Brain microvascular endothelial cell (primary cell): ENCODE results near the gene LOXL1.

Source experiments
- DNase-seq: peaks from one replicate; pipeline ENCODE4 v3.0.0-alpha.2; 2020
- H3K27ac ChIP-seq: fragments of 250-450 bp; sonication (Bioruptor Pico); 2 replicates; pipeline ENCODE4 v1.5.1; 2020; ENCODE audit warnings: mild to moderate bottlenecking, moderate library complexity
- H3K27me3 ChIP-seq: fragments of 250-450 bp; sonication (Bioruptor Pico); replicated peaks from 2 replicates; pipeline ENCODE4 v1.5.1; 2020; ENCODE audit warnings: mild to moderate bottlenecking
- H3K36me3 ChIP-seq: fragments of 250-450 bp; sonication (Bioruptor Pico); replicated peaks from 2 replicates; pipeline ENCODE4 v1.5.1; 2020; ENCODE audit warnings: mild to moderate bottlenecking
- H3K4me3 ChIP-seq: 2 replicates; pipeline ENCODE4 v1.5.1; 2011; ENCODE audit warnings: low read depth, mild to moderate bottlenecking, control low read depth, low read length, moderate library complexity
- CTCF ChIP-seq: IDR thresholded peaks from 2 replicates; pipeline ENCODE4 v1.5.1; 2011; ENCODE audit warnings: low read depth, mild to moderate bottlenecking, moderate library complexity, low read length, control low read depth, inconsistent platforms; ENCODE audit errors: missing control alignments
- in situ Hi-C: cut with HindIII; loops from 2 replicates; pipeline ENCODE4 v1.10.0; 2017; ENCODE audit warnings: low sequenced_read_pairs, low pct_ligation_motif_present

The LOXL1 gene

DNA sequence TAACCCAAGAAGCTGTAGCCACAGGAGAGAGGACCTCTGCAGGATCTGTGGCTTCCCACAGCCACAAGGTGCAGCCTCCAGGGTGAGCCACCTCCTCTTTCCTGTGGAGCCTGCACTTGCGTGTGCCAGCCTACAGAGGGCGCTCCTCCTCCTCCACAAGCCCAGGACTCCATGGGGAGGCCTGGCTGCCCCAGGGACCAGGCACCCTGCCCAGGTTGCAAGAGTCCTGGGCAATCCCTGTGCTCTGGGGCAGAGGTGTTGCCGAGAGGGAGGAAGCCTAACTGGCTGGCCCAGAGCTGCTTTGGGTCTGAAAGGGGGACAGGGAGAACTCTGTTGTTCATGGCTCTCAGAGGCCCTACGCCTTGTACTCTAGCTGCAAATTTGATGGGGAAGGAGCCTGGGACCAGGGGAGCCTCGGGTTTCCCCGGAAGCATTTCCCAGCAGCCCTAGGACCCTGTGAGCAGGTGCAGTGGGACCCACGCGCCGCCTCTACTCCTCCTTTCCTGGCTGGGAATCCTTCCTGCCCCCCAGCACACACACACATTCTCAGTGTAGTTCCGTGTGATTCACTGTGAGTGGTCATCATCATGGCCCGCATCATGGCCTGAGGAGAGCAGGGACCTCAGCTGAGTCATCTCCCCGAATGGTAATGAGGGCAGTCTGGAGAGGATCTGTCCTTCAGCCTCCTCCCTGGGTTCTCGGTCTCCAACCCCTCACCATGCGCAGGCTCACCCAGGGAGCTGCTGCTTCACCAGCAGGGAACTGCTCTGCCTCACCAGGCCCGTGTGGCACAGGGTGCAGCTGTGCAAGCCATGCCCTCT is 28.6 kb upstream of the LOXL1 start:
- peak; percentile 99 for TF ChIP-seq CTCF
- DNase-seq, result peak; percentile 84
- H3K4me3 ChIP-seq, result no peak overlapping the region
- peak overlapping the region; percentile 49 for H3K27ac ChIP-seq
- in situ Hi-C loops, result no loop called here
- no peaks in the 10 kb centered on the region for H3K27me3 ChIP-seq
- H3K36me3 ChIP-seq, result no peaks in the 10 kb centered on the region

DNA sequence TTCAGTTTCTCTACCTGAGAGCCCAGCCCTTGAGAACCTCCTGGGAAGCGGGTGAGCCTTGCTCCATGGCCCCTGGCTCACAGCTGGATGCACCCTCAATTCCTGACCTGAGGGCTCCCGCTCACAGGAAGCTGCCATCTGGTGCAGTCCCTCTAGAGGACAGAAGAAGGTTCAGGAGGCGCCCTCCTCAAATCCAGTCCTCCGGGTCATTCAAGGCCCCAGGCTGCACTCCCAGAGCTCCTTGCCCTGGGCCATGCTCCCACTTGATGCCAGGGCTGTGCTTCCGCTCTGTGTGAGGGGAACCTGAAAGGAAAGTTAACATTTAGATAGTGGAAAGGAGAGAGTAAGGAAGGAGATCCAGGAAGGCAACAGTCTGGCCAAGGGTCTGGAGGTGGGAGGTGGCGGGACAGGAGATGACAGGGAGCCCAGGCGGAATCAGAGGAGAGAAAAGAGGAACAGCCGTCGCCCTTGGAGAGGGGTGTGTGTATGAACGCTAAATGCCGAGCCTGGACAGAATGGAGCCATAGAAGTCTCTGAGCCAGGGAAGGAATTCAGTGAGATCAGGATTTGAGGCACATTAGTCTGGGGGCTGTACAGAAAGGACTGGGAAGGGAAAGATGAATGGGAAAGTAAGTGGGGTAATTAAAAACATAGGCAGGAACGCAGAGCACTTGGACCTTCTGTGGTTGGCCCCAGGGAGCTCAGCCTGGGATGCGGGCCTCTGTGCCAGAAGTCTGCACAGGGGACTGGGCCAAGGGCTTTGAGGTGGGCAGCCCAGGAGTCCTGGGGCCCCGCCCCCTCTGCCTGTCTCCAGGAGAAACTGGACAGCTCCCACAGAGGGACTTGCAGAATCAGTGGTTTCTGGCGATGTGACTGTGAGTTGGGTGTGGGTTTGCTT is 26.8 kb upstream of the LOXL1 start:
- H3K27me3 ChIP-seq, result no peaks in the 10 kb centered on the region
- DNase-seq, result no peak
- TF ChIP-seq CTCF, result no peak
- no peaks in the 10 kb centered on the region for H3K36me3 ChIP-seq
- H3K27ac ChIP-seq, result no peak overlapping the region
- no peak overlapping the region for H3K4me3 ChIP-seq
- in situ Hi-C loops, result no loop called here

DNA sequence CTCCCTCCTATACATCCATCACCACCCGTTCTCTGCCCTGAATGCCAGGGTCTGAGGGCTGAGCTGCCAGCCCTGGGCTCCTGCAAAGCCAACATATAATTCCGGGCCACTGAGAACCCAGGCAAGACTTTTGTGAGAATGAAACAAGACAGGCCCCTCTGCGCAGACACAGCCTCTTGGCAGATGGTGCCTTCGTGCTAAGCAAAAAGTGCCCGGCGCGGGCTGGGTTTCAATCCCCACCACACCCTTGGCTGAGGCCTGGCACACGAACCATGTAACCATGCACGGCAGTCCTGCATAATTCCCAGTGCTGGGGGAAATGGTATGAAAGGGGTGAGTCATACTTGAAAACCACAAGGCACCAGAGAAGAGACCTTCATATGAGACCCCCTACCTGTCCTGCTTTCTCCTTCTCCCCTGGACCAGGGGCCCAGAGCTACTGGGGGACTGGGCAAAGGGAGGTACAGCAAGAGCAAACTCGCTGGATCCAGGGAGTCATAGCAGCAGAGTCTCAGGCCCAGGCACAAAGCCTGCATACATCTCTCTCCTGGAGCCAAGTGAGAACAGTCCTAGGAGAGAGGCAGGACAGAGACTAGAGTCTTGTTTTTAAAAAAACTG is 26.1 kb upstream of the LOXL1 start:
- in situ Hi-C loops, result no loop called here
- no peak for TF ChIP-seq CTCF
- Histone ChIP-seq H3K4me3 (no peak overlapping the region), H3K36me3 (no peaks in the 10 kb centered on the region), H3K27ac (no peak overlapping the region), H3K27me3 (no peaks in the 10 kb centered on the region)
- no peak for DNase-seq

- no peak overlapping the region for H3K27ac ChIP-seq
- no peak for TF ChIP-seq CTCF
- in situ Hi-C loops, result no loop called here
- H3K27me3 ChIP-seq, result no peaks in the 10 kb centered on the region
- no peak for DNase-seq
- no peak overlapping the region for H3K4me3 ChIP-seq
- H3K36me3 ChIP-seq, result no peaks in the 10 kb centered on the region
Measured at GRCh38 chr15:73901126-73901810, 25.0 kb upstream of the LOXL1 start.

- H3K27ac ChIP-seq, result no peak overlapping the region
- no peak for DNase-seq
- H3K36me3 ChIP-seq, result no peaks in the 10 kb centered on the region
- no peak overlapping the region for H3K4me3 ChIP-seq
- H3K27me3 ChIP-seq, result no peaks in the 10 kb centered on the region
- in situ Hi-C loops, result no loop called here
- TF ChIP-seq CTCF, result no peak
Measured at GRCh38 chr15:73902121-73903020, 23.9 kb upstream of the LOXL1 start.
